Upper lobe of right lung (tissue), 1 donor: ENCODE measurements around the gene SKIC2. TPM values are rescaled to one million over a fixed set of nuclear protein-coding genes. Genes with fewer than 3 reads are reported as not detected.

Experiments used
- ATAC-seq: fragments of 200-7000 bp; cut with Tn5 transposase; one replicate; pipeline ENCODE4 v1.9.1; 2020; ENCODE audit warnings: mild to moderate bottlenecking, moderate library complexity
- DNase-seq: peaks from one replicate; pipeline ENCODE4 v3.0.0-alpha.2; 2020
- H3K27ac ChIP-seq: fragments of 200-600 bp; one replicate; pipeline ENCODE4 v1.8.0; 2022
- H3K27me3 ChIP-seq: fragments of 200-600 bp; one replicate; pipeline ENCODE4 v1.8.0; 2022; ENCODE audit warnings: mild to moderate bottlenecking
- H3K36me3 ChIP-seq: fragments of 200-600 bp; one replicate; pipeline ENCODE4 v1.8.0; 2022
- H3K4me1 ChIP-seq: fragments of 200-600 bp; one replicate; pipeline ENCODE4 v1.8.0; 2022
- H3K4me3 ChIP-seq: fragments of 200-600 bp; one replicate; pipeline ENCODE4 v1.8.0; 2022; ENCODE audit warnings: mild to moderate bottlenecking
- H3K9me3 ChIP-seq: fragments of 200-600 bp; one replicate; pipeline ENCODE4 v1.8.0; 2022
- intact Hi-C: fragments of 100-400 bp; cut with DNase I; formaldehyde crosslinking; loops from one replicate; pipeline ENCODE4 v1.11.0; 2022
- total RNA-seq: library from RNA; stranded (reverse); fragmentation: NEBNext Ultra II Directional; extraction: Animal tissue kit (Norgen Biotek cat#: 25700); gene quantifications from one replicate; pipeline ENCODE4 v1.2.1, GENCODE V29; 2021
- TF ChIP-seq, protein P1 (sequence below): fragments of 200-600 bp; IDR thresholded peaks from one replicate; pipeline ENCODE4 v1.8.0; 2022; ENCODE audit warnings: antibody characterized with exemption
- donor health status: DM: no; HTN: yes; CAD: no; lungs with severe emphysema.

The SKIC2 gene
- total RNA-seq, 1 donor from 2014 or later, result 58.8 TPM

DNA sequence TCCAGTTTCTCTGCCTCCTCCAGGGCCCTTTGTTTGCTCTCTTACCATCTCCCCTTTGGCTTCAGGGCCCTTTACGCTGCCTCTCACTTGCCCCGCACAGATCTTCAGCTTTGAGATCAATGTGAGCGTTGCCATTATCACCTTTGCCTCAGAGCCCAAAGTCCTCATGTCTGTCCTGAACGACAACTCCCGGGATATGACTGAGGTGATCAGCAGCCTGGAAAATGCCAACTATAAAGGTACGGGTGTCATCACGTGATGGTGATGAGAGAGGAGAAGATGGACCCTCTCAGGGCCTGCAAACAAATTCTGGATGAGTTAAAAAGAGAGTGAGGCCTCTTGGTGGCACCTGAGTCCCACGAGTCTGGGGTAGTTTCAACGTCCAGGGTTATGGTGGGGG, 23.2 kb upstream of the SKIC2 start:
- H3K9me3 ChIP-seq, result no peaks in the 10 kb centered on the region
- no peak overlapping the region for H3K4me3 ChIP-seq
- ATAC-seq (no peak), DNase-seq (no peak)
- H3K4me1 ChIP-seq, result no peaks in the 10 kb centered on the region
- H3K27me3 ChIP-seq, result no peaks in the 10 kb centered on the region
- TF ChIP-seq, protein P1, sequence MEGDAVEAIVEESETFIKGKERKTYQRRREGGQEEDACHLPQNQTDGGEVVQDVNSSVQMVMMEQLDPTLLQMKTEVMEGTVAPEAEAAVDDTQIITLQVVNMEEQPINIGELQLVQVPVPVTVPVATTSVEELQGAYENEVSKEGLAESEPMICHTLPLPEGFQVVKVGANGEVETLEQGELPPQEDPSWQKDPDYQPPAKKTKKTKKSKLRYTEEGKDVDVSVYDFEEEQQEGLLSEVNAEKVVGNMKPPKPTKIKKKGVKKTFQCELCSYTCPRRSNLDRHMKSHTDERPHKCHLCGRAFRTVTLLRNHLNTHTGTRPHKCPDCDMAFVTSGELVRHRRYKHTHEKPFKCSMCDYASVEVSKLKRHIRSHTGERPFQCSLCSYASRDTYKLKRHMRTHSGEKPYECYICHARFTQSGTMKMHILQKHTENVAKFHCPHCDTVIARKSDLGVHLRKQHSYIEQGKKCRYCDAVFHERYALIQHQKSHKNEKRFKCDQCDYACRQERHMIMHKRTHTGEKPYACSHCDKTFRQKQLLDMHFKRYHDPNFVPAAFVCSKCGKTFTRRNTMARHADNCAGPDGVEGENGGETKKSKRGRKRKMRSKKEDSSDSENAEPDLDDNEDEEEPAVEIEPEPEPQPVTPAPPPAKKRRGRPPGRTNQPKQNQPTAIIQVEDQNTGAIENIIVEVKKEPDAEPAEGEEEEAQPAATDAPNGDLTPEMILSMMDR, result no peak
- intact Hi-C loops, result no loop called here
- H3K27ac ChIP-seq, result no peak overlapping the region
- H3K36me3 ChIP-seq, result peaks cover 12% of the 10 kb centered on the region

DNA sequence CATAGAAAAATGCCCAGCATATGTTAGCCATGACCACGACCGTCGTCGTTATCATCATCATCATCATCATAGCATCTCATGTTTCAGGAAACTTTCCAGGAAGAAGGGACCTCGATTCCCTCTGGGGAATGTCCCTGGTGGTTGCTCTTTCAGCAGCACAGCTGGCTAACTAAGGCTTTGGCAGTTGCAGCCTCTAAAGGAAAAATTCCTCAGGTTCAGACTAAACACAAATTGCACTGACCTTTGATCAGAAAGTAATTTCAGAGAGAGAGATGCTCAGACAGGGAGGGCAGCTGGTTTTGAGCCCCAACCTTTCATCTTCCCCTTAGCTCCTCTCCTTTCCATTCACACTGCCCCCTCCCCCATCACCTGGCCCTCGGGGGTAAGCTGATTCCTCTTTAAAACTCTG, 18.7 kb upstream of the SKIC2 start:
- peaks cover 5% of the 10 kb centered on the region for H3K4me1 ChIP-seq
- no peak for ATAC-seq
- no peak overlapping the region for H3K4me3 ChIP-seq
- no peaks in the 10 kb centered on the region for H3K9me3 ChIP-seq
- peaks cover 19% of the 10 kb centered on the region for H3K36me3 ChIP-seq
- no peak for DNase-seq
- no peaks in the 10 kb centered on the region for H3K27me3 ChIP-seq
- TF ChIP-seq, protein P1, result no peak
- intact Hi-C loops, result no loop called here
- H3K27ac ChIP-seq, result no peak overlapping the region

DNA sequence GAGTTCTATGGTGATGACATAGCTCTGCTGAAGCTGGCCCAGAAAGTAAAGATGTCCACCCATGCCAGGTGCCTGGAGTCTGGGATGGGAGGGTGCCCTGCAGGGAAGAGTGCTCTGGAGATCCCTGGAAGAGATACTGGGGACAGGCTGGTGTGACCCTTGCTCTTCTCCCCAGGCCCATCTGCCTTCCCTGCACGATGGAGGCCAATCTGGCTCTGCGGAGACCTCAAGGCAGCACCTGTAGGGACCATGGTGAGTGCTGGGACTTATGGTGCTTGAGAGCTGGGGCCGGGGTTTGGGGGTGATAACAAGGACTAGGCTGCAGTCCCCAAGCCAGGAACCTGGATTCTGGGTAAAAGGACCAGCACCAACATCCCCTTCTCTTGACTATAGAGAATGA, 15.2 kb upstream of the SKIC2 start:
- DNase-seq (no peak), ATAC-seq (no peak)
- intact Hi-C loops, result no loop called here
- no peaks in the 10 kb centered on the region for H3K27me3 ChIP-seq
- no peak overlapping the region for H3K4me3 ChIP-seq
- H3K9me3 ChIP-seq, result no peaks in the 10 kb centered on the region
- H3K27ac ChIP-seq, result no peak overlapping the region
- TF ChIP-seq, protein P1, result no peak
- H3K36me3 ChIP-seq, result peaks cover 19% of the 10 kb centered on the region
- H3K4me1 ChIP-seq, result peaks cover 14% of the 10 kb centered on the region

GRCh38 chr6:31945154-31945506, 13.8 kb upstream of the SKIC2 start:
- TF ChIP-seq, protein P1, result no peak
- Histone ChIP-seq H3K9me3 (no peaks in the 10 kb centered on the region), H3K4me3 (peak overlapping the region; percentile 23), H3K36me3 (peaks cover 13% of the 10 kb centered on the region), H3K4me1 (peaks cover 14% of the 10 kb centered on the region), H3K27ac (peak overlapping the region; percentile 84), H3K27me3 (no peaks in the 10 kb centered on the region)
- ATAC-seq (no peak), DNase-seq (no peak)
- intact Hi-C loops, result no loop called here

GRCh38 chr6:31945507-31946369, 13.2 kb upstream of the SKIC2 start, which contains the start of gene CFB:
Gene CFB (plus strand): TSS chr6:31946095. CDS start chr6:31946222, 127 bp downstream.
- peaks cover 12% of the 10 kb centered on the region for H3K36me3 ChIP-seq
- peaks cover 14% of the 10 kb centered on the region for H3K4me1 ChIP-seq
- H3K27ac ChIP-seq, result peak within 1 kb of the TSS; percentile 84
- no peaks in the 10 kb centered on the region for H3K27me3 ChIP-seq
- peak; percentile 79 for DNase-seq
- ATAC-seq, result peak; percentile 84
- H3K9me3 ChIP-seq, result no peaks in the 10 kb centered on the region
- TF ChIP-seq, protein P1, result no peak
- intact Hi-C loops, result no loop called here
- peak within 1 kb of the TSS; percentile 23 for H3K4me3 ChIP-seq
